HEK293 (cell line): ENCODE data around the gene LRRC27.

ENCODE experiments used
- CTCF ChIA-PET: fragments of 350-600 bp; formaldehyde crosslinking; extraction: SDS; loops from one replicate; lab custom pipeline; 2021; ENCODE audit warnings: antibody characterized with exemption; lab: Yijun Ruan, JAX
- POLR2A ChIA-PET: fragments of 300-600 bp; formaldehyde crosslinking; extraction: SDS; loops from one replicate; lab custom pipeline; 2020; ENCODE audit warnings: antibody characterized with exemption, inconsistent platforms; lab: Yijun Ruan, JAX
- H3K27ac ChIP-seq: fragments of 200-500 bp; sonication (Bioruptor generic); 2 replicates; pipeline ENCODE4 v1.5.1; 2014; ENCODE audit warnings: low read depth, low read length, control low read depth, inconsistent platforms; ENCODE audit errors: extremely low read depth
- H3K36me3 ChIP-seq, 2 experiments: fragments of 200-500 bp in 1 of 2; sonication (Bioruptor generic) in 1 of 2; 1 replicate in 1 of 2; 2 replicates in 1 of 2; pipeline ENCODE4 v1.5.1; 2014 to 2017; ENCODE audit warnings: inconsistent platforms in 2 of 2, low read length in 2 of 2; ENCODE audit not compliant: control insufficient read depth in 2 of 2, insufficient read depth in 1 of 2
- H3K4me1 ChIP-seq: fragments of 200-500 bp; sonication (Bioruptor generic); 2 replicates; pipeline ENCODE4 v1.5.1; 2014; ENCODE audit warnings: mild to moderate bottlenecking, low read length, inconsistent platforms; ENCODE audit not compliant: control insufficient read depth, insufficient read depth
- H3K4me3 ChIP-seq: 2 replicates; pipeline ENCODE4 v1.5.1; 2011; ENCODE audit warnings: low read depth, mild to moderate bottlenecking, control low read depth, low read length, moderate library complexity
- H3K9me3 ChIP-seq: fragments of 200-500 bp; sonication (Bioruptor generic); 2 replicates; pipeline ENCODE4 v1.5.1; 2014; ENCODE audit warnings: low read depth, low read length, inconsistent platforms; ENCODE audit not compliant: control insufficient read depth, insufficient read depth
- EGR2 ChIP-seq: fragments of 450-650 bp; formaldehyde crosslinking; IDR thresholded peaks from 2 replicates; pipeline ENCODE4 v1.5.1; 2016; ENCODE audit warnings: low read depth, missing biosample characterization, missing genetic modification characterization
- FEZF1 ChIP-seq: fragments of 450-650 bp; formaldehyde crosslinking; IDR thresholded peaks from 2 replicates; pipeline ENCODE4 v1.5.1; 2016; ENCODE audit warnings: missing biosample characterization, missing genetic modification characterization
- HOXA7 ChIP-seq: sonication (generic); formaldehyde crosslinking; IDR thresholded peaks from 2 replicates; pipeline ENCODE4 v1.8.1; 2022; ENCODE audit warnings: missing genetic modification reagents, borderline replicate concordance
- SALL2 ChIP-seq: fragments of 450-650 bp; formaldehyde crosslinking; IDR thresholded peaks from 2 replicates; pipeline ENCODE4 v1.5.0; 2017; ENCODE audit warnings: missing biosample characterization, mild to moderate bottlenecking, missing genetic modification characterization, borderline replicate concordance
- SP3 ChIP-seq: fragments of 450-650 bp; formaldehyde crosslinking; IDR thresholded peaks from 2 replicates; pipeline ENCODE4 v1.5.1; 2016; ENCODE audit warnings: missing biosample characterization, missing genetic modification characterization
- SP7 ChIP-seq: fragments of 450-650 bp; formaldehyde crosslinking; IDR thresholded peaks from 2 replicates; pipeline ENCODE4 v1.5.1; 2016; ENCODE audit warnings: missing biosample characterization, missing genetic modification characterization
- WT1 ChIP-seq: fragments of 450-650 bp; formaldehyde crosslinking; IDR thresholded peaks from 2 replicates; pipeline ENCODE4 v1.5.1; 2016; ENCODE audit warnings: missing biosample characterization, missing genetic modification characterization
- ZFP41 ChIP-seq: fragments of 450-650 bp; formaldehyde crosslinking; IDR thresholded peaks from 2 replicates; pipeline ENCODE4 v1.5.1; 2016; ENCODE audit warnings: missing biosample characterization, missing genetic modification characterization, borderline replicate concordance
- ZIC2 ChIP-seq: fragments of 450-650 bp; formaldehyde crosslinking; IDR thresholded peaks from 2 replicates; pipeline ENCODE4 v1.5.1; 2016; ENCODE audit warnings: missing biosample characterization, missing genetic modification characterization
- ZNF10 ChIP-seq: fragments of 450-650 bp; formaldehyde crosslinking; IDR thresholded peaks from 2 replicates; pipeline ENCODE4 v1.5.1; 2017; ENCODE audit warnings: missing biosample characterization, missing genetic modification characterization
- ZNF184 ChIP-seq: fragments of 450-650 bp; IDR thresholded peaks from 2 replicates; pipeline ENCODE4 v1.5.1; 2018; ENCODE audit warnings: missing biosample characterization, mild to moderate bottlenecking, missing genetic modification characterization
- ZNF248 ChIP-seq: fragments of 450-650 bp; formaldehyde crosslinking; IDR thresholded peaks from 2 replicates; pipeline ENCODE4 v1.5.1; 2017; ENCODE audit warnings: missing biosample characterization, missing genetic modification characterization
- ZNF311 ChIP-seq: fragments of 450-650 bp; formaldehyde crosslinking; IDR thresholded peaks from 2 replicates; pipeline ENCODE4 v1.5.1; 2017; ENCODE audit warnings: missing biosample characterization, missing genetic modification characterization, borderline replicate concordance
- ZNF391 ChIP-seq: fragments of 450-650 bp; formaldehyde crosslinking; IDR thresholded peaks from 2 replicates; pipeline ENCODE4 v1.5.1; 2016; ENCODE audit warnings: low read depth, missing biosample characterization, missing genetic modification characterization, borderline replicate concordance
- ZNF521 ChIP-seq: fragments of 450-650 bp; formaldehyde crosslinking; IDR thresholded peaks from 2 replicates; pipeline ENCODE4 v1.5.1; 2017; ENCODE audit warnings: missing biosample characterization, mild to moderate bottlenecking, missing genetic modification characterization
- ZNF623 ChIP-seq: fragments of 450-650 bp; formaldehyde crosslinking; IDR thresholded peaks from 2 replicates; pipeline ENCODE4 v1.5.1; 2016; ENCODE audit warnings: missing biosample characterization, missing genetic modification characterization
- ZNF785 ChIP-seq: fragments of 450-650 bp; formaldehyde crosslinking; IDR thresholded peaks from 2 replicates; pipeline ENCODE4 v1.5.1; 2016; ENCODE audit warnings: missing biosample characterization, missing genetic modification characterization
- ZXDB ChIP-seq: fragments of 450-650 bp; formaldehyde crosslinking; IDR thresholded peaks from 2 replicates; pipeline ENCODE4 v1.5.1; 2016; ENCODE audit warnings: missing biosample characterization, missing genetic modification characterization
- TF ChIP-seq, protein P1 (sequence below): fragments of 450-650 bp; formaldehyde crosslinking; IDR thresholded peaks from 2 replicates; pipeline ENCODE4 v1.5.1; 2016; ENCODE audit warnings: missing biosample characterization, missing genetic modification characterization
- TF ChIP-seq, protein P2 (sequence below): fragments of 450-650 bp; formaldehyde crosslinking; IDR thresholded peaks from 2 replicates; pipeline ENCODE4 v1.5.1; 2016; ENCODE audit warnings: missing biosample characterization, missing genetic modification characterization
- TF ChIP-seq, protein P3 (sequence below): fragments of 450-650 bp; formaldehyde crosslinking; IDR thresholded peaks from 2 replicates; pipeline ENCODE4 v1.5.1; 2017; ENCODE audit warnings: missing biosample characterization, missing genetic modification characterization
- TF ChIP-seq, protein P4 (sequence below): fragments of 450-650 bp; formaldehyde crosslinking; IDR thresholded peaks from 2 replicates; pipeline ENCODE4 v1.5.1; 2016; ENCODE audit warnings: missing biosample characterization, missing genetic modification characterization

LRRC27 gene

GRCh38 chr10:132418527-132419416 lies 86.8 kb downstream of the LRRC27 start (continued):
- TF ChIP-seq, protein P1, sequence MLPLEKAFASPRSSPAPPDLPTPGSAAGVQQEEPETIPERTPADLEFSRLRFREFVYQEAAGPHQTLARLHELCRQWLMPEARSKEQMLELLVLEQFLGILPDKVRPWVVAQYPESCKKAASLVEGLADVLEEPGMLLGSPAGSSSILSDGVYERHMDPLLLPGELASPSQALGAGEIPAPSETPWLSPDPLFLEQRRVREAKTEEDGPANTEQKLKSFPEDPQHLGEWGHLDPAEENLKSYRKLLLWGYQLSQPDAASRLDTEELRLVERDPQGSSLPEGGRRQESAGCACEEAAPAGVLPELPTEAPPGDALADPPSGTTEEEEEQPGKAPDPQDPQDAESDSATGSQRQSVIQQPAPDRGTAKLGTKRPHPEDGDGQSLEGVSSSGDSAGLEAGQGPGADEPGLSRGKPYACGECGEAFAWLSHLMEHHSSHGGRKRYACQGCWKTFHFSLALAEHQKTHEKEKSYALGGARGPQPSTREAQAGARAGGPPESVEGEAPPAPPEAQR (tag by site-specific recombination) = no peak
- TF ChIP-seq ZNF10 (tag by site-specific recombination) (no peak), ZXDB (tag by site-specific recombination) (no peak), ZNF391 (tag by site-specific recombination) (no peak), HOXA7 (CRISPR knock-in tag) (no peak), SP3 (tag by site-specific recombination) (peak; percentile 33)

- POLR2A ChIA-PET = no interaction called here
- Histone ChIP-seq H3K9me3 (no peaks in the 10 kb centered on the region), H3K4me3 (no peak overlapping the region), H3K4me1 (no peaks in the 10 kb centered on the region; the same call in 1 of the 2 replicates), H3K27ac (no peak overlapping the region), H3K36me3 (peaks cover 0 to 6% of the 10 kb centered on the region in 2 experiments; a peak in 1 of 3 replicates)
- TF ChIP-seq EGR2 = no peak
- no peak for TF ChIP-seq ZNF521
- no peak for TF ChIP-seq ZIC2 (tag by site-specific recombination)
- TF ChIP-seq FEZF1 (tag by site-specific recombination) = no peak
- TF ChIP-seq, protein P2, sequence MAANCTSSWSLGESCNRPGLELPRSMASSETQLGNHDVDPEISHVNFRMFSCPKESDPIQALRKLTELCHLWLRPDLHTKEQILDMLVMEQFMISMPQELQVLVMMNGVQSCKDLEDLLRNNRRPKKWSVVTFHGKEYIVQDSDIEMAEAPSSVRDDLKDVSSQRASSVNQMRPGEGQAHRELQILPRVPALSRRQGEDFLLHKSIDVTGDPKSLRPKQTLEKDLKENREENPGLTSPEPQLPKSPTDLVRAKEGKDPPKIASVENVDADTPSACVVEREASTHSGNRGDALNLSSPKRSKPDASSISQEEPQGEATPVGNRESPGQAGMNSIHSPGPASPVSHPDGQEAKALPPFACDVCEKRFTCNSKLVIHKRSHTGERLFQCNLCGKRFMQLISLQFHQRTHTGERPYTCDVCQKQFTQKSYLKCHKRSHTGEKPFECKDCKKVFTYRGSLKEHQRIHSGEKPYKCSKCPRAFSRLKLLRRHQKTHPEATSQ (tag by site-specific recombination) = no peak
- TF ChIP-seq ZNF311 (tag by site-specific recombination) = no peak
- TF ChIP-seq, protein P3, sequence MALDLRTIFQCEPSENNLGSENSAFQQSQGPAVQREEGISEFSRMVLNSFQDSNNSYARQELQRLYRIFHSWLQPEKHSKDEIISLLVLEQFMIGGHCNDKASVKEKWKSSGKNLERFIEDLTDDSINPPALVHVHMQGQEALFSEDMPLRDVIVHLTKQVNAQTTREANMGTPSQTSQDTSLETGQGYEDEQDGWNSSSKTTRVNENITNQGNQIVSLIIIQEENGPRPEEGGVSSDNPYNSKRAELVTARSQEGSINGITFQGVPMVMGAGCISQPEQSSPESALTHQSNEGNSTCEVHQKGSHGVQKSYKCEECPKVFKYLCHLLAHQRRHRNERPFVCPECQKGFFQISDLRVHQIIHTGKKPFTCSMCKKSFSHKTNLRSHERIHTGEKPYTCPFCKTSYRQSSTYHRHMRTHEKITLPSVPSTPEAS = no peak
- TF ChIP-seq SALL2 (tag by site-specific recombination) = no peak
- no peak for TF ChIP-seq SP7 (tag by site-specific recombination)
- TF ChIP-seq ZNF785 = no peak
- TF ChIP-seq, protein P4, sequence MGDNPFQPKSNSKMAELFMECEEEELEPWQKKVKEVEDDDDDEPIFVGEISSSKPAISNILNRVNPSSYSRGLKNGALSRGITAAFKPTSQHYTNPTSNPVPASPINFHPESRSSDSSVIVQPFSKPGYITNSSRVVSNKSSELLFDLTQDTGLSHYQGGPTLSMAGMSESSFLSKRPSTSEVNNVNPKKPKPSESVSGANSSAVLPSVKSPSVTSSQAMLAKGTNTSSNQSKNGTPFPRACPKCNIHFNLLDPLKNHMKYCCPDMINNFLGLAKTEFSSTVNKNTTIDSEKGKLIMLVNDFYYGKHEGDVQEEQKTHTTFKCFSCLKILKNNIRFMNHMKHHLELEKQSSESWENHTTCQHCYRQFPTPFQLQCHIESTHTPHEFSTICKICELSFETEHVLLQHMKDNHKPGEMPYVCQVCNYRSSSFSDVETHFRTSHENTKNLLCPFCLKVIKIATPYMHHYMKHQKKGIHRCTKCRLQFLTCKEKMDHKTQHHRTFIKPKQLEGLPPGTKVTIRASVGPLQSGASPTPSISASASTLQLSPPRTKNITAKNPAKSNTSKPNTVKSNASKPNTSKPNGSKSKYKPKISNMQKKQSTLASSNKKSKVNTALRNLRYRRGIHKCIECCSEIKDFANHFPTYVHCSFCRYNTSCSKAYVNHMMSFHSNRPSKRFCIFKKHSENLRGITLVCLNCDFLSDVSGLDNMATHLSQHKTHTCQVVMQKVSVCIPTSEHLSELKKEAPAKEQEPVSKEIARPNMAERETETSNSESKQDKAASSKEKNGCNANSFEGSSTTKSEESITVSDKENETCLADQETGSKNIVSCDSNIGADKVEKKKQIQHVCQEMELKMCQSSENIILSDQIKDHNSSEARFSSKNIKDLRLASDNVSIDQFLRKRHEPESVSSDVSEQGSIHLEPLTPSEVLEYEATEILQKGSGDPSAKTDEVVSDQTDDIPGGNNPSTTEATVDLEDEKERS (tag by site-specific recombination) = no peak
- no peak for TF ChIP-seq ZFP41 (tag by site-specific recombination)
- no peak for TF ChIP-seq ZNF184 (tag by site-specific recombination)
- TF ChIP-seq WT1 = no peak
- no peak for TF ChIP-seq ZNF623 (tag by site-specific recombination)
- TF ChIP-seq ZNF248 (tag by site-specific recombination) = no peak
- CTCF ChIA-PET = interaction anchor here (0.6 to 0.7 kb wide), 2 partner anchors 25 to 42 kb away, joined by 4 read pairs; no protein-coding TSS in a partner anchor
These were observed 87.8 kb downstream of the LRRC27 start for GRCh38 chr10:132419538-132420468.
